Hippocampal formation (tissue), 2 donors: Measurements from ENCODE around the gene PTGIS.

Source experiments
- DNase-seq, 2 donors: peaks; one replicate each; lab custom pipeline; 2025; lab: John Stamatoyannopoulos, UW

The PTGIS gene

DNA sequence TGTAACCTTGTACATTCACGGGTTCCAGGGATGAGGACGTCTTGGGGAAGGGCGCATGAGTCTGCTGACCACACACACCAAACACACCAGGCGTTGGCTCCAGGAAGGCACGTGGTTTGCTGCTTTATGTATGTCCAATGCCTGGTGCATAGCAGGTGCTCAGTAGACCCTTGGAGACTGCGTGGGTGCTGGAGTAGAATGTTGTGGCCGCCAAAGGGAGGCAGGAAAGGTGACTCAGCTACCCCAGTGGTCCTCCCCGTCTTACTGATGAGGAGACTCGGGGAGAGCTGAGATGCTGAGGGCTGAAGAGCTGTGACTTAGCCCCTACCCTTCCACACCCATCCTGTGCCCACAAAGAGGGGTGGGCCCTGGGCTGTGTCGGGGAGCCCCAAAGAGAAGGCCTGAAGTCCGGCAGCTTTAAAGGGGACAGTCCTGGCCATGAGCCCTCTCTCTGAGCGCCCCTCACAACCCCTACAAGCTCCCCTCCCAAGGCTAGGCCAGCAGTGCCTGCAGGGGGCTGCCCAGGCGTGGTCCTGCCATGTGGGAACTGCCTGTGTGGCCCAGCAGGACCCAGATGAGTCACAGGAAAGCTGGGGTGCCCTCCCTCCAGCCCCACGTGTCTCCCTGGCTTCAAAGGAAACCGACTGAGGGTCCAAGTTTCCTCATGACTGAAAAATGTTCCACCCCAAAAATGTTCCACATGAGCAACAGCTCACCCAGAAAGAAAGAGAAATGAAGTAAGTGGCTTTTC is 28.0 kb upstream of the PTGIS start:
- no peak for DNase-seq

DNA sequence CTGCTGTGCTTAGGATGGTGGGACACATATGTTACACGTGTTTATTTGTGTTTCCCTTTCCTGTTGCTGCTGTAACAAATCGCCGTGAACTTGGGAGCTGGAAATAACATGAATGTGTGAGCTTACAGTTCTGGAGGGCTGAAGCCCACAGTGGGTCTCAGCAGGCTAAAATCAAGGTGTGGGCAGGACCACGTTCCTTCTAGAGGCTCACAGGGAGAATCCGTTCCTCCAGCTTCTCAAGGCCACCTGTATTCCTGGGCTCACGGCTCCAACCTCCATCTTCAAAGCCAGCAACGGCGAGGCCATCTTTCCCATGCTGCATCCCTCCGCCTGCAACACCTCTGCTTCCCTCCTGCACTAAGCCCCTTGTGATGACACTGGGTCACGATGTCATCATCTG is 27.4 kb upstream of the PTGIS start:
- DNase-seq = no peak

DNA sequence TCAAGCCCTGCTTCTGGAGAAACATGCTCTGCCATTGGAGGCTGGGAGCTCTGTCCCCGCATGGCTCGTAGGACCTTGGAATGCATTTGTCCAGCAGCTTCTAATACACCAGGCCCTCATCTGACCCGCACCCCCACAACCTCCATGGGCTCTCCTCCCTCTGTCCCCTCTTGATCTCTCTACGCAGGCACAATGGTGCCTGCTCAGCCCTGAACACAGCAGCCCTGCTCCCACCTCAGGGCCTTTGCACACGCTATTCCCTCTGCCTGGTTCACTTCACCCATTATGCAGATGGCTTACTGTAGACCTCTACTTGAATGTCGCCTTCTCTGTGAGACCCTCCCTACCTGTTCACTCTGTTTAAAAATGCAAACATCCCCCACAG is 27.0 kb upstream of the PTGIS start:
- no peak for DNase-seq

DNA sequence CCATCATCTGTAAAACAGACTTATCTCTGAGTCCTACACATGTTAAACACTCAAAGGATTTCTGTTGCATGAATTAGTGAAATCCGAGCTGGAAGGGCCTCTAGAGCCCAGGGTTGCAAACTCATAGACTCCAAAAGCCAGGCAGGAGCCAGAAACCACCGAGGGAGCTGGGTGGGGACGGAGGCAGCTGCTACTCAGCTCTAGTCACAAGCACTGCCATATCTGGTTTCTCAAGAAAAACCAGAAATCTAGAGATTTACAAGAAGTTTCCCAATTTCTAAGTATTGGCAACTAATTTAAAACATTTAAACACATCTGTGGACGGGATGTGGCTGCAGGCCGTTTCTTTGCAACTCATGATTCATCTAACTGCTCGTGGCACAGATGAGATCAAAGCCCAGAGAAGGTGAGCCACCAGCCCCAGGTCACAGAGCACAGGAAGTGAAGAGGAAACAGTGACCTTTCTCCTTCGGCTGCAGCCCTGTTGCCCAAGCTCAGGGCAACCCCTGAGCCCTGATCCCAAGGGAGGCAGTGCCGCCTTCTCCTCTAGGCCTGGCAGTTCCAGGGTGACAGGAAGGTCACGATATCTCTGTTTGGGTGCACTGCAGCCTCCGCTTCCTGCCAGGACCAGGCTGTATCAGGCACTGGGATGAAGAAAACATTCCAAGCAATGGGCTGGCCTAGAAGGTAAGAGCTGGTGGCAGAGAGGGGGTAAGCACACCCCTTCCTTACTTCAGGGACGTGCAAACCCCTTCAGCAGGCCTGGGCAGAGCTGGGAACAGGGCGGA is 26.4 kb upstream of the PTGIS start:
- no peak for DNase-seq

DNA sequence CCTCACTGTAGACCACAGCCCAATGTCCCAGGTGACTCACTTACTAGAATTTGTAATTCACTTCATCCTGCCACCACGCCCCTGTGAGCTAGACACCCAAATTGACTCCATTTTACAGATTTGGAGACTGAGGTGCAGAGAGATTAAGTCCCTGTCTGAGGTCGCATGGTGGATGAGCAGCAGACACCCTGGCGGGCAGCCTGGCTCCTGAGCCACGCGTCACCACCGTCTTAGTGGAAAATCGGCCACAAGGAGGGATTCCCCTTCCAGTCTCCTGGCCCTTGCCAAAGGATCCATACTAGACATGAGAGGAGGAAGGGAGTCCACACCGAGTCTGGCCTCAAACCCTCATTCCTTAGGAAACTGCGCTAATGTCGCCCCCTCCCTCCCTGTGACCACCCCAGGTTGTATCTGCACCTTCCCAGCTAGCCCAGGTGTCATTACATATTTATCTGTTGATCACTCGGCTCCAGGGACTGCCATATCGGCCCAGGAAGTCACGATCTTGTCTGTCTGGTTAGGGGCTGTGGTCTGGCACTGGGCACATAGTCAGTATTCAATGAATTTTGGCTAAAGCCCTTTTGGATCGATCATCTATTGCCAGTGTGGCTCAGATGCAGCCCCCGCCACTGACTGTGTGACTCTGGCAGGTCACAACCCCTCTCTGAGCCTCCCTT is 25.7 kb upstream of the PTGIS start:
- DNase-seq = no peak

DNA sequence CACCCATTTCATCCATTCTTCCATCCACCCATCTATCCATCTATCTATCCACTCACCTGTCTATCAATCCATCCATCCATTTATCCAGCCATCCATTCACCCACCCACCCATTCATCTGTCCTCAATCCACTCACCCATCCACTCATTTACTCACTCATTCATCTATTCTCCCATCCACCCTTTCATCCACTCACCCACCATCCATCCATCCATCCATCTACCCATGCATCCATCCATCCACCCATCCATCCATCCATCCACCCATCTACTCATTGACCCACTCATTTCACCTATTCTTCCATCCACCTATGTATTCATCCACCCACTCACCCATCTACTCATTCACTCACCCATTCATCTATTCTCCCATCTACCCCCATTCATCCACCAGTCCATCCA is 24.2 kb upstream of the PTGIS start:
- no peak for DNase-seq

DNA sequence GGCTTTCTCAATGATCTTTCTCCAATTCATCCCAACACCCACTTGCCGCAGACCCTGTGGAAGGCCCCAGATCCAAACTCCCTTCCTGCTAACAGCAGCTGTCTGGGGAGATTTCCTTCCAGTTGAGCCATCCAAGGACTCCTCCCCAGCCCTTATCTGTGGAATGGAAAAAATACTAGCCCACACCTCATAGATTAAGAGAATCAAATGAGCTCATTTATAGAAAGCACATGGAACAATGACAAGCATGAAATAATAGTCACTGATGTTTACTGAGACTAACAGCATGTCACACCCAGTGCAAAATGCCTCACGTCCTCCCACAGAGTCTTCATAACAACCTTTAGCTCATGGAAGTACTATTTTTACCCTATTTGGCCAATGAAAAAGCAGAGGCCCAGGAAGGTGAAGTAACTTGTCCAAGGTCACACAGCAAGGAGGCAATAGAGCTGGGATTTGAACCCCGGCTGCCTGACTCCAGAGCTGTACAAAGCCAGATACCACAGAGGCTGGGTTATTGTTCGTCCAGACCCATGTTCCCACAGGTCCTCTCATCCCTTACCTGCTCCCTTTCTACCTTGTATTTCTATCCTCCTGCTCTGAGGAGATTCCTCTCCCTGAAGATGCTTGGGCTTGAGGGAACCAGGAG is 23.4 kb upstream of the PTGIS start:
- no peak for DNase-seq

DNA sequence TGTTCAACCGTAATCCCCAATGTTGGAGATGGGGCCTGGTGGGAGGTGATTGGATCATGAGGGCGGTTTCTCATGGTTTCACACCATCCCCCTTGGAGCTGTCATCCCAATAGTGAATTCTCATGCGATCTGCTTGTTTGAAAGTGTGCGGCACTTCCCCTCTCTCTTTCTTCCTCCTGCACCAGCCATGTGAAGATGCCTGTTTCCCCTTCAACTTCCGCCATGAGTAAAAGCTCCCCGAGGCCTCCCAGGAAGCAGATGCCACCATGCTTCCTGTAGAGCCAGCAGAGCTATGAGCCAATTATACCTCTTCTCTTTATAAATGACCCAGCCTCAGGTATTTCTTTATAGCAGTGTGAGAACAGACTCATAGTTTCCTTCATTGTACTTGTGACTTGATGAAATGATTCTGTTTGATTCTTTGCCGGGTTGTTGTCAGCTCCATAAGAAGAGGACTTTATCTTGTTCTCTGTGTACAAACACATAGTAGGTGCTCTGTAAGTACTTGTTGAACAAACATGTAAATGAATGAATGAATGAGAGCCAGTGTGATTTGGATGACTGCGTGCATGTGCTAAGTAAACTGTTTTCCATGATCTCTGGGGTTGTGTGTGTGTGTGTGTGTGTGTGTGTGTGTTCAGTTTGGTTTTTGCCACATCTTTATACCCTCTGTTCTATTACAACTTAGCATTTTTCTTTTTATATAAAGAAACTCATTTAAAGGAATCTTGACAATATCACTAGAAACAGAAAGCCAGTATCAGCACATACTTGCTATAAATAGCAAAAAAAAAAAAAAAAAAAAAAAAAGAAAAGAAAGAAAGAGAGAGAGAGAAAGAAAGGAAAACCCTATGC is 22.5 kb upstream of the PTGIS start:
- no peak for DNase-seq

DNA sequence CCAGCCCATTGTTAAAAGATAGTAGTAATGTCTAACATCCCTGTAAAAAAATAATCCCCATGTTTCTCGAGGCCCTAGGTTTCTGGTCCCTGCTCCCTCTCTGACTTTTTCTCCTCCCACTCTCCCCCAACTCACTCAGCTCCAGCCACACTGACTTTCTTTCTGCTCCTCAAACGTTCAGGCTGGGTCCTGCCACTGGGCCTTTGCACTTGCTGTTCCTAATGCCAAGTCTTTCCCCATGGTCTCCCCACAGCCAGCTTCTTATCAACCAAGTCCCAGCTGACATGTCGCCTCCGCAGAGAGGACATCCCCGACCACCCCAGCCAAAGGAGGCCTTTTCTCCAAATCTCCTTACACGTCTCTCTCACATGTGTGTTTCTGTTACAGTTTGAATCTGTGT is 21.8 kb upstream of the PTGIS start:
- no peak for DNase-seq

DNA sequence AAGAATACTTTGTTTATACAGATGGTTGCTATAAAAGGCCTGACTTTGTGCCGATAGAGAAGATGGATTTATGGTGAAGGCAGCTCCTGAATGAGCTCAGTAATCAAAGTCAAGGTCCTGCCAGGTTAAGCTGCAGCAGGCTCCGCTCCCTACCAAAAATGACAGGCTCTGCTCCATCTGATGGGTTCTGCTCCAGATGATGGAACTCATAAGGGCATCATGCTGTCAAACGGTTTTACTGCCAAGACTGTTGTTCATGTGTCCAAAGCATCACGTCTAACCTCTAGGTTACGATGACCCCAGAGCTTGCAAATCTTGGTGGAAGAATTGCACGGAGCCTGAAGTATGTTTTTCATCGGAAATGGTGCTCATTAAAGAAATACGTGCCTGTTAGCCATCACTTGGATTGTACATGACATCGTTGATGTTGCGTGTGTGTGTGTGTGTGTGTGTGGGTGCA is 19.2 kb upstream of the PTGIS start:
- no peak for DNase-seq

DNA sequence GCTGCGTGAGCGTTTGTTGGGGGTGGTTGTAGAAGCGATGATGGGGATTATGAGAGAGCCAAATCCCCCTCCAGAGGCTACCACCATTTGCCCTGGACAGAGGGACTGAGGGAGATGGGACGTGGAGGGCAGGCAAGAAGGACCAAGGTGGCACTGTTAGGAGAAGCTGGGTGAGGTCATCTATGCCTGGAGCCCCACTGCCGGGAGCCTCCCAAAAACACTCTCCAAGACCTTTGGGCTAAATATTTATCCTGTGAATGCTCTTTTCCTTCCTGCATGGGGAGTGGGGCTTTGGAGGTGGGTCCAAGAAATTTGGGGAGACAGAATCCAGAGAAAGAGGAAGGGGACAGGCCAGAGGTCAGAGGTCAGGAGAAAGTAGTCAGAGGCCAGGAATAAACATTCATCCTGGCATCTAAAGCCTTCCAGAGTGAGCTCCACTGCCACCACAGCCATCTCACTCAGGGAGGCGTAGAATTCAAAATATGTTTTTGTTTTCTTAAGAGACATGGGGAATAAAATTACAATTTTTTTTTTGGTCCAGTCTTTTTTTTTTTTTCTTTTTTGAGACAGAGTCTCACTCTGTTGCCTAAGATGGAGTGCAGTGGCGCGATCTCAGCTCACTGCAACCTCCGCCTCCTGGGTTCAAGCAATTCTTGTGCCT is 17.8 kb upstream of the PTGIS start:
- DNase-seq = no peak

DNA sequence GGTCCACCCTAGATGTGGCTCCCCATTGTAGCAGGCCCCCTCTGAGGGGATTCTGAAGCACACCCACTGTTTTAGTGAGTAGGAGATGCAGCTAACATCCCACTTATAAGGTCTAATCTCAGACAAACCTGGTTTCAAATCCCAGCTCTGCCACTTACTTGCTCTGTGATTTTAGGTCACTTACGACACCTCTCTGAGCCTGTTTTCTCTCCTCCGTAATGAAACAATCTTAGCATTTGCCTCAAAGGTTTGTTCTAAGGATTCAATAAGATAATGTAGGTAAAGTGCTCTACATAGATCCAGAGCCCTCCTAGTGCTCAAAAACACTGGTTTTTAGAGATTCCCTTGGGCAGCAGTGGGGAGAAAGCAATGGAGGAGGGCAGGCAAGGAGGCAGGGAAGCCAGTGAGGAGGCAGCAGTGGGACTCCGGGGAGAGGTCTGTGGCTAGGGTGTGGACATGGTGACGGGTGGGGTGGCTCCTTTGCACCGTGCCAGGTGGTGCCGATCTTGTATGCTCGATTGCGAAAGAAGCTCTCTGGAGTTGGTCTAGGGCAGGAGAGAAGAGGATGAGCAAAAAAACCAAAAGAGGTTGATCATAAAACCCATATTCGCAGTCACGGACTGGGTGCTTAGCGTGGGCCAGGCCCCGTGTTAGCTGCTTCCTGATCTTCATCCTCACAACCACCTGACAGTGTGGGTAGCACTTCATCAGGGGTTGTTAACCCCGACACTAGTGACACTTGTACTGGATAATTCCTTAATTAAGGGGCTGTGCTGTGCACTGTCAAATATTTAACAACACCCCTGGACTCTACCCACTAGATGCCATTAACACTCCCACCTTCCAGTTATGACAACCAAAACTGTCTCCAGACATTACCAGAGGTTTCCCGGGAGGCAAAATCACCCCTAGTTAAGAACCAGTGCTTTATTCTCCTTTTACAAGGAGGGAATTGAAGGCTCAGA is 16.8 kb upstream of the PTGIS start:
- no peak for DNase-seq

DNA sequence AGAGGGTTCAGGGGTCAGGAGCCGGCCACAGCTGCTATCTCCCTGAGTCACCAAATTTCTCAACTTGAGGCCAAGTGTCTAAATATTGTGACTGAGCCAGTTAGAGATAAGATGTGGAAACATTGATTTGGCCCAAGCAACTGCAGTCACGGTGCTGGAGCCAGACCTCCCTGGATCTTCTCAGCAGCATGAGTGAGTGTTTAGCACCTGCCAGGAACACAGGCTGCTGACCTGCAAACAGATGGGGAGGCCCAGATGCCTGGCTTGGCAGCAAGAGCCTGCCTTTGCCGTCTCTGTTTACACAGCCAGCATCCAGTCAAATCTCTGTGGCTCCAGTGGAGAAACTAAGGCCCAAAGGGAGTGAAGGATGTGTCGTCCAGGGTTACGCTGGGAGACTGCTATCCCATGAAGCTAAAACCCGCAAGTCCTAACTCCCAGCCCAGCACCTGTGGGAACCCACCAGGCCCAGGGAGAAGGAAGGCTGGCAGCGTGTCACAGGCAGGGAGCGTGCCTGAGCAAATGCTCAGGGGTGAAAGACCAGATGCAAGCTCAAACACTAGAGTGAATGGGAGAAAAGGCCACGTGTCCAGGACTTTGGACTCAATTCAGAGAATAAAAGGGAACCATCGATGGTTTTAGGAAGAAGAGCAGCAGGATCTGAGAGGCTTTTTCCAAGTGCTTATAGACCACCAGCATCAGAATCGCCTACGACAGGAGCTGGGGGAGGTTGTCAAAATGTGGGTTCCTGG is 15.9 kb upstream of the PTGIS start:
- no peak for DNase-seq

DNA sequence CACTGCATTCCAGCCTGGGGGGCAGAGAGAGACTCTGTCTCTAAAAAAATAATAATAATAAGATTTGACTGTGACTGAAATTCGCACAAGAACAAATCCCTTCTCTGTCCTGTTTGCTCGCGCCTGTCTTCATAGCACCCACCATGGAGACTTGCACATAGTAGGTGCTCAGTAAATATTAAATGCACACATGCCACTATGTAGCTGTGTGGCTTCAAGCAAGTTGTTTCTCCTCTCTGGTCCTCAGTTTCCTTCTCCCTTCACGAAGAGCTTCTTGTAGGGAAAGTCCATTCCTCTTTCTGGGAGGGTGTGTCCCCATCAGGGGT is 15.4 kb upstream of the PTGIS start:
- DNase-seq = no peak

DNA sequence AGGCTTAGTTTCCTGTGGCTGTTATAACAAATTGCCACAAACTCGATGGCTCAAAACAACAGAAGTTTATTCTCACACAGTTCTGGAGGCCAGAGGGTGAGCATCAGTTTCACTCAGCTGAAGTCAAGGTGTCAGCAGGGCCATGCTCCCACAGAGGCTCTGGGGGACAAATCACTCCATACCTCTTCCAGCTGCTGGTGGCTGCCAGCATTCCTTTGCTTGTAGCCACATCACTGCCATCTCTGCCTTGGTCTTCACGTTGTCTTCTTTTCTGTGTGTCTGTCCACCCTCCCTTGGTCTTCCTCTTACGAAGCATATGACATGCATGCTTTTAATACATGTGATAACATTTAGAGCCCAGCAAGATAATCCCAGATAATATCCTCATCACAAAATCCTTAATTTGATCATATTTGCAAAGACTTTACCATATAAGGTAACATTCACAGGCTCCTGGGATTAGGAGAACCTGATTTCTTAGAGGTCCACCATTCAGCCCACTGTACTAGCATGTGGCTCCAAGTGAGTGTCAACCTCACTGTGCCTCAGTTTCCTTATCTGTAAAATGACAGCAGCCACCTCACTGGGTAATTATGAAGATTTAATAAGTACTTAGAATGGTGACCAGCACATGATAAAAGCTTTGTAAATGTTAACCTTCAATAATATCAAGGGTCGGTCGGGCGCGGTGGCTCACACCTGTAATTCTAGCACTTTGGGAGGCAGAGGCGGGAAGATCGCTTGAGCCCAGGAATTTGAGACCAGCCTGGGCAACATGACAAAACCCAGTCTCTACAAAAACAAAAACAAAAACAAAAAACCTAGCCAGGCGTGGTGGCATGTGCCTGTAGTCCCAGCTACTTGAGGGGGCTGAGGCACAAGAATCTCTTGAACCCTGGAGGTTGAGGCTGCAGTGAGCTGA is 14.7 kb upstream of the PTGIS start:
- no peak for DNase-seq

DNA sequence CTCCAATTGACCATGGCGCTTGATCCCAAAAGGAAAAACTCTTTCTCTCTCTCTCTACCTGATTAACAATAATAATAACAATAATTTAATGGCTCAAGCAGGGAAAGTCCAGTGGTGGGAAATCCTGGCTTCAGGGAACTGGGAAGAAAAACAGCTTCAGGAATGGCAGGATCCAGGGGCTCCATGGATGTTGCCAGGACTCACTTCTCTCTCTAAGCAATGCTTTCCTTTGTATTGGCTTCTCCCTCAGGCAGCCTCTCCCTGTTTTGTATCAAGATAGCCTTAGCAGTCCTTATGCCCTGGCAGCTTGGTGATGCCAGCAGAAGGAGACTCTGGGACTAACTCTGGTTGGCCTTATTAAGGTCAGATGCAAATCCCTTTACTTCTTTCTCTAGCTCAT is 13.5 kb upstream of the PTGIS start:
- no peak for DNase-seq

DNA sequence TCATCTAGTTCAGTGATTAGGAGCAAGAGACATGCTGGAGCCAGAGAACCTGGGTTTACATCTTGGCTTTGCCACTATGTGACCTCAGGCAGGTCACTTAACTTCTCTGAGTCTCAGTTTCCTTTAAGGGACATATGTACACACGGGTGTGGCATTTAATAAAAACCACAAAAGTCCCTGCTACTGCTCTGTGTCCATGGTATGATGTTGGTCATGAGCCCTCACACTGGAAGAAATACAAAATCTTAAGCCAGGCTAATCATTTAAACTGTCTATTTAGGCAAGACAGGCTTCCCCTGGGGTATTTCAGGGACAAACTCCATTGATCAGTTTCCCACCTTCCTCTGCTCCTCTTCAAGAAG is 12.9 kb upstream of the PTGIS start:
- no peak for DNase-seq
